Pancreas (tissue), 10 donors: ENCODE measurements around the gene GSTK1. TPM values are rescaled to one million over a fixed set of nuclear protein-coding genes. Genes with fewer than 3 reads are reported as not detected.

Experiments
- ATAC-seq, 4 donors: fragments of 200-7000 bp; cut with Tn5 transposase; one replicate each; pipeline versions ENCODE4 v1.8.0 to v1.9.1; 2020; ENCODE audit warnings: mild to moderate bottlenecking in 4 of 4, moderate library complexity in 4 of 4
- DNase-seq, 6 donors: peaks; one replicate each; pipeline ENCODE4 v3.0.0-alpha.2; 2020
- FAIRE-seq: peaks from 2 replicates; lab custom pipeline; 2012; peaks lifted over from hg19 to GRCh38; lab: Jason Lieb, UNC
- H3K27ac ChIP-seq, 4 donors: fragments of 200-600 bp; sonication (generic); 1 replicate in 3 of 4; 2 replicates in 1 of 4; pipeline versions ENCODE4 v1.5.0 to v1.8.0; 2020
- H3K27me3 ChIP-seq, 4 donors: fragments of 200-600 bp; one replicate each; pipeline ENCODE4 v1.8.0; 2021
- H3K36me3 ChIP-seq, 3 donors: fragments of 200-600 bp; sonication (generic) in 1 of 3; one replicate each; pipeline versions ENCODE4 v1.5.0 to v1.8.0; 2020 to 2021
- H3K4me1 ChIP-seq, 3 donors: fragments of 200-600 bp; one replicate each; pipeline ENCODE4 v1.8.0; 2021
- H3K4me3 ChIP-seq, 4 donors: fragments of 200-600 bp; sonication (generic) in 2 of 4; one replicate each; pipeline versions ENCODE4 v1.5.0 to v1.8.0; 2020 to 2021
- H3K9me3 ChIP-seq, 4 donors: fragments of 200-600 bp; one replicate each; pipeline ENCODE4 v1.8.0; 2021
- CTCF ChIP-seq, 4 donors: fragments of 200-600 bp; sonication (generic) in 3 of 4; IDR thresholded peaks; one replicate each; pipeline versions ENCODE4 v1.5.0 to v1.8.0; 2021; ENCODE audit warnings: antibody characterized with exemption in 4 of 4
- WGBS, 2 donors: extraction: QIAGEN DNeasy Blood & Tissue Kit; methylation state at CpG; one replicate each; pipeline ENCODE4 v1.1.7; 2013; 5-methylcytosine and 5-hydroxymethylcytosine counted together
- intact Hi-C, 3 donors: fragments of 100-400 bp; cut with DNase I; formaldehyde crosslinking; loops; one replicate each; pipeline versions ENCODE4 v1.11.1 to v1.14.2; 2022
- polyA plus RNA-seq, 2 donors: library from polyadenylated mRNA; stranded (reverse); fragments of 200-250 nt; gene quantifications; one replicate each; pipeline ENCODE4 v1.2.3, GENCODE V29; 2013
- total RNA-seq, 6 donors: library from RNA; stranded (reverse); fragmentation: NEBNext Ultra II Directional in 4 of 6; extraction: Animal tissue kit (Norgen Biotek cat#: 25700) in 4 of 6; gene quantifications; one replicate each; pipeline versions ENCODE4 v1.2.1 to v1.2.4, GENCODE V29; 2021 to 2023
- donor health status: healthy with polysubstance abuse.
- donor health status: DM: no; HTN: no; CAD: no; lungs with moderate emphysema.
- donor health status: DM: no; HTN: no; CAD: no.
- donor health status: control.
- donor health status: control.
- donor health status: Bipolar disorder and iron deficiency.
- donor health status: DM: yes; HTN: yes; CAD: no.
- donor health status: DM: no; HTN: no; CAD: no.
- donor health status: DM: no; HTN: no; CAD: no.
- donor health status: DM: yes; HTN: yes; CAD: no.

Gene GSTK1
- total and polyA plus RNA-seq, 8 donors, result 47.7 to 164 (median 67.4) TPM

GRCh38 chr7:143265017-143265693, 1.9 kb downstream of the GSTK1 start:
- no peak overlapping the region for H3K4me3 ChIP-seq
- no peak for TF ChIP-seq CTCF (IDR thresholded peaks at IDR 0.05)
- intact Hi-C loops, result no loop called here
- peaks cover 0 to 26% (median 12%) of the 10 kb centered on the region in 3 donors for H3K36me3 ChIP-seq
- no peaks in the 10 kb centered on the region for H3K27me3 ChIP-seq
- WGBS, 2 donors, result 80 to 82% methylated on average over 15 of the region's 15 CpGs
- no peak overlapping the region for H3K27ac ChIP-seq
- ATAC-seq (no peak), DNase-seq (peak in 1 of 6 donors; percentile 50), FAIRE-seq (no peak)
- H3K9me3 ChIP-seq, result no peaks in the 10 kb centered on the region
- H3K4me1 ChIP-seq, result peaks cover 0 to 11% (median 0%) of the 10 kb centered on the region in 3 donors

GRCh38 chr7:143269251-143269650, 6.0 kb downstream of the GSTK1 start:
- WGBS, 2 donors, result 81 to 85% methylated on average over 5 of the region's 5 CpGs
- Histone ChIP-seq H3K4me1 (peaks cover 0 to 7% (median 0%) of the 10 kb centered on the region in 3 donors), H3K9me3 (no peaks in the 10 kb centered on the region), H3K36me3 (peaks cover 0 to 26% (median 12%) of the 10 kb centered on the region in 3 donors), H3K27ac (no peak overlapping the region), H3K27me3 (no peaks in the 10 kb centered on the region), H3K4me3 (no peak overlapping the region)
- intact Hi-C loops, result no loop called here
- DNase-seq (no peak), ATAC-seq (no peak), FAIRE-seq (no peak)
- no peak for TF ChIP-seq CTCF (IDR thresholded peaks at IDR 0.05)

GRCh38 chr7:143271240-143271639, 8.0 kb downstream of the GSTK1 start:
- no peak for ATAC-seq
- no peaks in the 10 kb centered on the region for H3K9me3 ChIP-seq
- no peaks in the 10 kb centered on the region for H3K27me3 ChIP-seq
- no peak overlapping the region for H3K4me3 ChIP-seq
- intact Hi-C loops, result no loop called here
- no peak for DNase-seq
- H3K27ac ChIP-seq, result no peak overlapping the region
- no peak for FAIRE-seq
- 85 to 95% methylated on average over 1 of the region's 1 CpG for WGBS, 2 donors
- no peak for TF ChIP-seq CTCF (IDR thresholded peaks at IDR 0.05)
- H3K36me3 ChIP-seq, result peaks cover 0 to 26% (median 12%) of the 10 kb centered on the region in 3 donors
- H3K4me1 ChIP-seq, result no peaks in the 10 kb centered on the region

GRCh38 chr7:143272871-143273270, 9.6 kb downstream of the GSTK1 start:
- Histone ChIP-seq H3K4me3 (no peak overlapping the region), H3K4me1 (no peaks in the 10 kb centered on the region), H3K36me3 (peaks cover 0 to 21% (median 9%) of the 10 kb centered on the region in 3 donors), H3K9me3 (no peaks in the 10 kb centered on the region), H3K27me3 (no peaks in the 10 kb centered on the region), H3K27ac (no peak overlapping the region)
- intact Hi-C loops, result no loop called here
- no peak for ATAC-seq
- 89 to 95% methylated on average over 2 of the region's 2 CpGs for WGBS, 2 donors
- no peak for DNase-seq
- no peak for TF ChIP-seq CTCF (IDR thresholded peaks at IDR 0.05)
- no peak for FAIRE-seq
